Inflammatory macrophage treated with lipopolysaccharide for 1 hour (primary cell): Measurements from ENCODE around the gene HDAC2.
"Not testable (repeated sequence)": the region's sequence is repeated elsewhere in the genome, so short reads cannot be mapped to it uniquely, and the experiment has no call there.

Experiments
- DNase-seq, 2 donors: peaks; one replicate each; pipeline ENCODE4 v3.0.0-alpha.2; 2020 to 2022

HDAC2 gene

GRCh38 chr6:113970805-113971676, at the start of gene HDAC2:
HDAC2 (minus strand) TSS chr6:113971148; CDS start chr6:113970908, 240 bp downstream.
- DNase-seq = peak; percentile 75 to 81

GRCh38 chr6:114020196-114020595, 49.2 kb upstream of the HDAC2 start:
- no peak for DNase-seq

- DNase-seq = not testable (repeated sequence)
Observed at GRCh38 chr6:114017146-114017545, 46.2 kb upstream of the HDAC2 start.

GRCh38 chr6:114014106-114014505, 43.2 kb upstream of the HDAC2 start:
- not testable (repeated sequence) for DNase-seq

- not testable (repeated sequence) for DNase-seq
Observed at GRCh38 chr6:114011486-114011885, 40.5 kb upstream of the HDAC2 start.

GRCh38 chr6:114010540-114010939, 39.6 kb upstream of the HDAC2 start:
- no peak for DNase-seq

- DNase-seq = no peak
Observed at GRCh38 chr6:114009192-114009591, 38.2 kb upstream of the HDAC2 start.

- no peak for DNase-seq
Observed at GRCh38 chr6:114008331-114008730, 37.4 kb upstream of the HDAC2 start.

GRCh38 chr6:114007516-114007915, 36.6 kb upstream of the HDAC2 start:
- DNase-seq = no peak

- no peak for DNase-seq
Observed at GRCh38 chr6:114001354-114001753, 30.4 kb upstream of the HDAC2 start.

- no peak for DNase-seq
Observed at GRCh38 chr6:114000069-114000468, 29.1 kb upstream of the HDAC2 start.

GRCh38 chr6:113999284-113999683, 28.3 kb upstream of the HDAC2 start:
- no peak for DNase-seq

GRCh38 chr6:113998811-113999210, 27.9 kb upstream of the HDAC2 start:
- DNase-seq = no peak

GRCh38 chr6:113997116-113997515, 26.2 kb upstream of the HDAC2 start:
- no peak for DNase-seq

- DNase-seq = no peak
Observed at GRCh38 chr6:113995634-113996033, 24.7 kb upstream of the HDAC2 start.

GRCh38 chr6:113994934-113995342, 24.0 kb upstream of the HDAC2 start:
- DNase-seq = peak; percentile 29 to 51

- no peak for DNase-seq
Observed at GRCh38 chr6:113989675-113990074, 18.7 kb upstream of the HDAC2 start.

GRCh38 chr6:113982675-113983074, 11.7 kb upstream of the HDAC2 start:
- DNase-seq = not testable (repeated sequence)

GRCh38 chr6:113982055-113982550, 11.2 kb upstream of the HDAC2 start:
- no peak for DNase-seq

GRCh38 chr6:113980937-113981554, 10.1 kb upstream of the HDAC2 start:
- peak in 1 of 2 donors; percentile 20 for DNase-seq

- peak; percentile 41 to 47 for DNase-seq
Observed at GRCh38 chr6:113979937-113980336, 9.0 kb upstream of the HDAC2 start.

GRCh38 chr6:113978084-113978675, 7.2 kb upstream of the HDAC2 start:
- no peak for DNase-seq

- DNase-seq = no peak
Observed at GRCh38 chr6:113976806-113977205, 5.9 kb upstream of the HDAC2 start.

GRCh38 chr6:113971741-113972140, 793 bp upstream of the HDAC2 start:
- DNase-seq = peak; percentile 10 to 11
